Pancreas (tissue), 10 donors: ENCODE measurements around the gene RXRA. TPM values are rescaled to one million over a fixed set of nuclear protein-coding genes. Genes with fewer than 3 reads are reported as not detected.

Experiments
- ATAC-seq, 4 donors: fragments of 200-7000 bp; cut with Tn5 transposase; one replicate each; pipeline versions ENCODE4 v1.8.0 to v1.9.1; 2020; ENCODE audit warnings: mild to moderate bottlenecking in 4 of 4, moderate library complexity in 4 of 4
- DNase-seq, 6 donors: peaks; one replicate each; pipeline ENCODE4 v3.0.0-alpha.2; 2020
- FAIRE-seq: peaks from 2 replicates; lab custom pipeline; 2012; peaks lifted over from hg19 to GRCh38; lab: Jason Lieb, UNC
- H3K27ac ChIP-seq, 4 donors: fragments of 200-600 bp; sonication (generic); 1 replicate in 3 of 4; 2 replicates in 1 of 4; pipeline versions ENCODE4 v1.5.0 to v1.8.0; 2020
- H3K27me3 ChIP-seq, 4 donors: fragments of 200-600 bp; one replicate each; pipeline ENCODE4 v1.8.0; 2021
- H3K36me3 ChIP-seq, 3 donors: fragments of 200-600 bp; sonication (generic) in 1 of 3; one replicate each; pipeline versions ENCODE4 v1.5.0 to v1.8.0; 2020 to 2021
- H3K4me1 ChIP-seq, 3 donors: fragments of 200-600 bp; one replicate each; pipeline ENCODE4 v1.8.0; 2021
- H3K4me3 ChIP-seq, 4 donors: fragments of 200-600 bp; sonication (generic) in 2 of 4; one replicate each; pipeline versions ENCODE4 v1.5.0 to v1.8.0; 2020 to 2021
- H3K9me3 ChIP-seq, 4 donors: fragments of 200-600 bp; one replicate each; pipeline ENCODE4 v1.8.0; 2021
- WGBS, 2 donors: extraction: QIAGEN DNeasy Blood & Tissue Kit; methylation state at CpG; one replicate each; pipeline ENCODE4 v1.1.7; 2013; 5-methylcytosine and 5-hydroxymethylcytosine counted together
- intact Hi-C, 3 donors: fragments of 100-400 bp; cut with DNase I; formaldehyde crosslinking; loops; one replicate each; pipeline versions ENCODE4 v1.11.1 to v1.14.2; 2022
- polyA plus RNA-seq, 2 donors: library from polyadenylated mRNA; stranded (reverse); fragments of 200-250 nt; gene quantifications; one replicate each; pipeline ENCODE4 v1.2.3, GENCODE V29; 2013
- total RNA-seq, 6 donors: library from RNA; stranded (reverse); fragmentation: NEBNext Ultra II Directional in 4 of 6; extraction: Animal tissue kit (Norgen Biotek cat#: 25700) in 4 of 6; gene quantifications; one replicate each; pipeline versions ENCODE4 v1.2.1 to v1.2.4, GENCODE V29; 2021 to 2023
- TF ChIP-seq, protein P1 (sequence below), 4 donors: fragments of 200-600 bp; sonication (generic) in 3 of 4; IDR thresholded peaks; one replicate each; pipeline versions ENCODE4 v1.5.0 to v1.8.0; 2021; ENCODE audit warnings: antibody characterized with exemption in 4 of 4
- donor health status: healthy with polysubstance abuse.
- donor health status: DM: no; HTN: no; CAD: no; lungs with moderate emphysema.
- donor health status: DM: no; HTN: no; CAD: no.
- donor health status: control.
- donor health status: control.
- donor health status: Bipolar disorder and iron deficiency.
- donor health status: DM: yes; HTN: yes; CAD: no.
- donor health status: DM: no; HTN: no; CAD: no.
- donor health status: DM: no; HTN: no; CAD: no.
- donor health status: DM: yes; HTN: yes; CAD: no.

RXRA gene
- total and polyA plus RNA-seq, 8 donors = 20.2 to 35.1 (median 22.9) TPM

DNA sequence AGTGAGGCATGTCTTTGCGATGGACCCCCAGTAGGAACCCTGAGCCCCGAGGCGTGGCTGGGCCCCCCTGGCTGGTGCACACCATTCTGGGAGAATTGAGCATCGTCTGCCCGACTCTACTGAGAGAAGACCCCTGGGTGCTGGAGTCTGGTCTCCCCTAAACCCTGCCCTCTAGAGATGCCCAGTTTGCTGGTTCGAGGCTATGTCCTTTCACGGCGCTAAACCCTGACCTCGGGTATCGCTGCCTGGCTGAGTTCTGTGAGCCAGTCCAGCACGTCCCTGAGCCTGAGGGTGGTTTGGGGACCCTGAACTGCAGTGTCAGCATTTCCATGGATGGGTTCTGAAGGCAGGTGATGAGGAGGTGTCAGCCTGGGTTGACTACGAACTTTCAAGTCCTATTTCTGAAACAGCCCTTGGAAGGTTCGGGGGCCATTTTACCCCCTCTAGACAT, 128.8 kb downstream of the RXRA start:
- DNase-seq = peak in 1 of 6 donors; percentile 33
- H3K36me3 ChIP-seq = no peaks in the 10 kb centered on the region
- no peaks in the 10 kb centered on the region for H3K4me1 ChIP-seq
- intact Hi-C loops = loop anchor here in 1 of 3 donors (10.0 kb wide), 1 partner anchor 290 kb away; no protein-coding TSS in a partner anchor
- H3K27ac ChIP-seq = no peak overlapping the region
- no peak for FAIRE-seq
- TF ChIP-seq, protein P1, sequence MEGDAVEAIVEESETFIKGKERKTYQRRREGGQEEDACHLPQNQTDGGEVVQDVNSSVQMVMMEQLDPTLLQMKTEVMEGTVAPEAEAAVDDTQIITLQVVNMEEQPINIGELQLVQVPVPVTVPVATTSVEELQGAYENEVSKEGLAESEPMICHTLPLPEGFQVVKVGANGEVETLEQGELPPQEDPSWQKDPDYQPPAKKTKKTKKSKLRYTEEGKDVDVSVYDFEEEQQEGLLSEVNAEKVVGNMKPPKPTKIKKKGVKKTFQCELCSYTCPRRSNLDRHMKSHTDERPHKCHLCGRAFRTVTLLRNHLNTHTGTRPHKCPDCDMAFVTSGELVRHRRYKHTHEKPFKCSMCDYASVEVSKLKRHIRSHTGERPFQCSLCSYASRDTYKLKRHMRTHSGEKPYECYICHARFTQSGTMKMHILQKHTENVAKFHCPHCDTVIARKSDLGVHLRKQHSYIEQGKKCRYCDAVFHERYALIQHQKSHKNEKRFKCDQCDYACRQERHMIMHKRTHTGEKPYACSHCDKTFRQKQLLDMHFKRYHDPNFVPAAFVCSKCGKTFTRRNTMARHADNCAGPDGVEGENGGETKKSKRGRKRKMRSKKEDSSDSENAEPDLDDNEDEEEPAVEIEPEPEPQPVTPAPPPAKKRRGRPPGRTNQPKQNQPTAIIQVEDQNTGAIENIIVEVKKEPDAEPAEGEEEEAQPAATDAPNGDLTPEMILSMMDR (IDR thresholded peaks at IDR 0.05) = no peak
- 79 to 92% methylated on average over 13 of the region's 13 CpGs for WGBS, 2 donors
- H3K9me3 ChIP-seq = no peaks in the 10 kb centered on the region
- H3K27me3 ChIP-seq = no peaks in the 10 kb centered on the region
- ATAC-seq = no peak
- H3K4me3 ChIP-seq = no peak overlapping the region

DNA sequence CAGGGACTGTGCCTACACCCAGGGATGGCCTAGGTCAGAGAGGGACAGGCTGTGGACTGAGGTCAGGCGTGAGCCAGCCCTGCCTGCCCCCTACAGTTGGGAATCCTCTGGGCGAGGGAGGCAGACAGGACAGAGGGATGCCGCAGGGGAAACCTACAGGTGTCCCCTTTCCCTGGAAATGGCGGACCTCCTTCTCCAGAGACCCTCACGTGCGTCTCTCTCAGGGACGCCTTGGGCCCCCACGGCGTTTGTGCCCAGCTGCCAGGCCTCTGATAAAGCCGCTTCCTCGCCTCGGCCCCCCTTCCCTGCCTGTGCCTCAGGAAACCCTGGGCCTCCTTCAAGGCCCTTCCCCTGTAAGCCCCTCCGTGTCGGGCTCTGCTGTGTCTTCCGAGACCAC, 129.3 kb downstream of the RXRA start:
- H3K27ac ChIP-seq = peak overlapping the region in 2 of 4 donors; percentile 63 to 72
- intact Hi-C loops = loop anchor here in 1 of 3 donors (10.0 kb wide), 1 partner anchor 289 kb away; no protein-coding TSS in a partner anchor
- FAIRE-seq = no peak
- no peaks in the 10 kb centered on the region for H3K36me3 ChIP-seq
- no peak for DNase-seq
- H3K4me3 ChIP-seq = peak overlapping the region in 1 of 4 donors; percentile 28
- H3K27me3 ChIP-seq = no peaks in the 10 kb centered on the region
- TF ChIP-seq, protein P1 (IDR thresholded peaks at IDR 0.05) = no peak
- 68 to 69% methylated on average over 15 of the region's 15 CpGs for WGBS, 2 donors
- ATAC-seq = no peak
- no peaks in the 10 kb centered on the region for H3K9me3 ChIP-seq
- no peaks in the 10 kb centered on the region for H3K4me1 ChIP-seq

DNA sequence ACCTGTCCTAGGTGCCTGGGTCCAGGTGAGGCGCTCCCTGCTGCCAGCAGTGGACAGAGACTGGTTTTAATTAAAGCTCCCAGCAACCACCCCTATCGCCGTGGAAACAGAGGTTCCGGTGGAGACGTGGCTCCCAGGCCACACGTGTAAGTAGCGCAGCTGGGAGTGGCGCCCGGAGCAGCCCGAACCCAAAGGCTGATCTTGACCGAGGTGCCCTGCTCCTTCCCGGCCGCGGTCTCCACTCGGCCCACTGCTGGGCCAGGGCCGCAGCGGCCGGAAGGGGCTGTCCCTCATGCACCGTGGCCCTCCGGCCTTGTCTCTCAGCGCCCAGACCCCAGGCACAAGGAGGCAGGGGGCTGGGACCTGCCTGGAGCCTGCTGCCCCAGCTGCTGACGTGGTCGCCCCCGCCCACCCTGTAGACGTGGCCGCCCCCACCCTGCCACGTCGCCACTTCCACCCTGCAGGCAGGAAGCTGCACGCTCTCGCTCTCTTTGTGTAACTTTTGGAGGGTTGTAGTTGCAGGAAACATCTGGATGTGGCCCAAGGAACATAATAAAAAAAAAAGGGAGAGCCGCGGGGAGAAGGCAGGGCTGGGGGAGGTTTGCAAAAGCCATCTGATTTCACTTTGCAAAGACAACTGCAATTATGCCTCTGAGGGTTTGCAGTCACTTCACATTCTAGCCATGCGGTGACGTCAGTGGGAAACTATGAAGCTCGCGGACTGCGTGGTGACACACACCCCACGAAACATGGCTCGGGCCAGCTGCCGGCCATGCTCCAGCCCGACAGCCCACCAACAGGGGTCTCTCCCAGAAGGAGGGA, 129.9 kb downstream of the RXRA start:
- no peaks in the 10 kb centered on the region for H3K4me1 ChIP-seq
- no peaks in the 10 kb centered on the region for H3K9me3 ChIP-seq
- peak; percentile 55 to 77 (median 71) for ATAC-seq
- FAIRE-seq = no peak
- peak overlapping the region in 1 of 4 donors; percentile 28 for H3K4me3 ChIP-seq
- intact Hi-C loops = loop anchor here in 1 of 3 donors (10.0 kb wide), 1 partner anchor 289 kb away; no protein-coding TSS in a partner anchor
- WGBS, 2 donors = 49 to 59% methylated on average over 41 of the region's 41 CpGs
- no peaks in the 10 kb centered on the region for H3K27me3 ChIP-seq
- TF ChIP-seq, protein P1 (IDR thresholded peaks at IDR 0.05) = no peak
- H3K27ac ChIP-seq = peak overlapping the region; percentile 13 to 72 (median 40)
- peak in 3 of 6 donors; percentile 44 to 74 (median 50) for DNase-seq
- H3K36me3 ChIP-seq = no peaks in the 10 kb centered on the region

DNA sequence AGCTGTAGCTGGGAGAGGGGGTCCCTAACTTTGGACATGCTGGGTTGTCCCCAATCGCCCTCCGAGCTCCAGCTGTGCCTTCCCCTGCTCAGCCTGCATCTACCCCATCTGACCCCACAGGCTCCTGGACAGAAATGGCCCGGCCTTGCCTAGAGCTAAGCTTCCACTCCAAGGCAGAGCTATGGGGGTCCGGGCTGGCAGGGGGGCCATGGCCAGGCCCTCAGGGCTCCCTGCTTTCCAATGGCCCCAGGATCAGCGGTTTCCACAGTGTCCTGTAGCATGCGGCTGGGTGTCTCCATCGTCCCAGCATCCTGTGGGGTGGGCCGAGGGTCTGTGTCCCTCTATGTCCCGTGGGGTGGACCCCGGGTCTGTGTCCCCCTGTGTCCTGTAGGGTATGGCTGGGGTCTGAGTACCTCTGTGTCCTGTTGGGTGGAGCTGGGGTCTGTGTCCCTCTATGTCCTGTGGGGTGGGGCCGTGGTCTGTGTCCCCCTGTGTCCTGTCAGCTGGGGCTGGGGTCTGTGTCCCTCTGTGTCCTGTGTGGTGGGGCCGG, 130.6 kb downstream of the RXRA start:
- no peak for FAIRE-seq

More for the DNA sequence above, 130.6 kb downstream of the RXRA start:
- Histone ChIP-seq H3K4me1 (no peaks in the 10 kb centered on the region), H3K27me3 (no peaks in the 10 kb centered on the region), H3K9me3 (no peaks in the 10 kb centered on the region), H3K36me3 (no peaks in the 10 kb centered on the region), H3K4me3 (no peak overlapping the region), H3K27ac (peak overlapping the region; percentile 13 to 72 (median 40))
- peak in 1 of 4 donors; percentile 5 for ATAC-seq
- TF ChIP-seq, protein P1 (IDR thresholded peaks at IDR 0.05) = no peak
- intact Hi-C loops = loop anchor here in 1 of 3 donors (10.0 kb wide), 1 partner anchor 288 kb away; no protein-coding TSS in a partner anchor
- DNase-seq = peak in 1 of 6 donors; percentile 62
- WGBS, 2 donors = 59 to 81% methylated on average over 12 of the region's 12 CpGs
